ENCODE data around the gene FASTK.

Gene FASTK

GRCh38 chr7:151064993-151065392 is 15.6 kb downstream of the FASTK start:
- no peak for DNase-seq (ENCODE audit: low read depth)
- no peak for TF ChIP-seq CTCF (conservative IDR thresholded peaks at IDR 0.05; ENCODE audit: control insufficient read depth, insufficient read depth, low read depth, low read length)
- no peak overlapping the region for H3K4me3 ChIP-seq (ENCODE audit: control insufficient read depth, low read depth, low read length)

- TF ChIP-seq CTCF (conservative IDR thresholded peaks at IDR 0.05; ENCODE audit: control insufficient read depth, insufficient read depth, low read depth, low read length) = no peak
- H3K4me3 ChIP-seq (ENCODE audit: control insufficient read depth, low read depth, low read length) = no peak overlapping the region
- DNase-seq (ENCODE audit: low read depth) = no peak
These were observed 16.2 kb downstream of the FASTK start for GRCh38 chr7:151064454-151064853.

- no peak for TF ChIP-seq CTCF (conservative IDR thresholded peaks at IDR 0.05; ENCODE audit: control insufficient read depth, insufficient read depth, low read depth, low read length)
- H3K4me3 ChIP-seq (ENCODE audit: control insufficient read depth, low read depth, low read length) = no peak overlapping the region
- DNase-seq (ENCODE audit: low read depth) = peak; percentile 77
These were observed 17.4 kb downstream of the FASTK start for GRCh38 chr7:151063212-151063561.

- no peak for TF ChIP-seq CTCF (conservative IDR thresholded peaks at IDR 0.05; ENCODE audit: control insufficient read depth, insufficient read depth, low read depth, low read length)
- peak overlapping the region; percentile 34 for H3K4me3 ChIP-seq (ENCODE audit: control insufficient read depth, low read depth, low read length)
- DNase-seq (ENCODE audit: low read depth) = peak; percentile 75
These were observed 18.0 kb downstream of the FASTK start for GRCh38 chr7:151062399-151063211.

GRCh38 chr7:151062111-151062398 is 18.6 kb downstream of the FASTK start:
- DNase-seq (ENCODE audit: low read depth) = no peak
- H3K4me3 ChIP-seq (ENCODE audit: control insufficient read depth, low read depth, low read length) = no peak overlapping the region

GRCh38 chr7:151061213-151062110 is 19.1 kb downstream of the FASTK start:
- H3K4me3 ChIP-seq (ENCODE audit: control insufficient read depth, low read depth, low read length) = peak overlapping the region; percentile 78
- DNase-seq (ENCODE audit: low read depth) = no peak
- no peak for TF ChIP-seq CTCF (conservative IDR thresholded peaks at IDR 0.05; ENCODE audit: control insufficient read depth, insufficient read depth, low read depth, low read length)

More at GRCh38 chr7:151062111-151062398, 18.6 kb downstream of the FASTK start:
- no peak for TF ChIP-seq CTCF (conservative IDR thresholded peaks at IDR 0.05; ENCODE audit: control insufficient read depth, insufficient read depth, low read depth, low read length)

Data from fibroblast of mammary gland (primary cell).